ENCODE data around the gene ZMYND8. TPM values are rescaled to one million over a fixed set of nuclear protein-coding genes. Genes with fewer than 3 reads are reported as not detected.

Gene ZMYND8
- total and polyA plus RNA-seq, 2 of the 8 experiments (the other 6 are each of a cell fraction or from before 2014, with no cell fraction given), result 50.5 to 163 TPM

DNA sequence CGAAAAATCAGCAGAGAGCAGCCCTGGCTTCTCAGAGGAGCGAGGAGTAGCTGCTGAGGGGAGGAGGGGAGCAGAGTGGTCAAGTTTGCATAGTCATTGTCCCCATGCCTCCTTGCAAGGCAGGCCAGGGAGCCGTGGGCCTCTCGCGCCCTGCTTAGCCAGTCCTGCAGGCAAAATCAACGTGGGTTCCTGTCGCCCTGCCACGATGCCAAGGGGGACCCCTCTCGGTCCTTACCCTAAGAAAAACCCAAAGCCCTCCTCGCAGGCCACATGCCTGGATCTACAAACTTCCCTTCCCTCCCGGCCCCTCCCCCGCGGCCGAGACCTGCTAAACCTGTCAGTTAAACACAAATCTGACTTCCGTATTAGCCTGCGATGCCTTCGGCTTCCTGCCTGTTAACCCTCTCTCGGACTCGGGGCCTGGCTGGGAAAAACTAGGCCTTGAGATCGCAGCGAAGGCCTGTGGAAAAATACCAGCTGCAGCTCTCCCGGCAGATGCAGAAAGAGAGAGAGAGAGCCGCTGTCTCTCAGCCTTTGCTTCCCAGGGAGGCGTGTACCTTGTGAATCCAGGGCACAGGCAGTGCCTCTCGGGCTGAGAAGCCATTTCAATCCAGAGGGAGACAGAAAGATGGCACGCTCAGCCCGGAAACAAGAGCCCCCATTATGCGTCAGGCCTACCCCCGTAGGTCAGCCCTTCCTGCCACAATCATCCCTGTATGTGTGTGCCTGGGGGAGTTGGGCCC, 968 bp upstream of the ZMYND8 start (continued):
- TF ChIP-seq POU5F1 (IDR thresholded peaks at IDR 0.05; ENCODE audit: low read depth, low read length) (no peak), EP300 (IDR thresholded peaks at IDR 0.05; ENCODE audit: borderline replicate concordance in 1 of 2, low read depth in 2 of 2, low read length in 2 of 2) (no peak; a peak in 1 of 3 replicates), CBX8 (IDR thresholded peaks at IDR 0.05; ENCODE audit: borderline replicate concordance, low read depth, low read length) (no peak), KDM5A (IDR thresholded peaks at IDR 0.05; ENCODE audit: low read length) (no peak), HDAC6 (IDR thresholded peaks at IDR 0.05; ENCODE audit: low read depth, low read length) (no peak), BRCA1 (IDR thresholded peaks at IDR 0.05; ENCODE audit: low read depth, low read length) (no peak), GTF2F1 (IDR thresholded peaks at IDR 0.05; ENCODE audit: borderline replicate concordance, low read depth, low read length) (no peak), TCF12 (IDR thresholded peaks at IDR 0.05; ENCODE audit: low read depth, low read length) (no peak), JUN (IDR thresholded peaks at IDR 0.05; ENCODE audit: low read depth, low read length) (no peak), CTBP2 (IDR thresholded peaks at IDR 0.05; ENCODE audit: borderline replicate concordance, insufficient read depth, insufficient read length, low read length) (no peak), RXRA (IDR thresholded peaks at IDR 0.05; ENCODE audit: insufficient read depth, low read depth, low read length) (no peak), GABPA (IDR thresholded peaks at IDR 0.05; ENCODE audit: borderline replicate concordance, insufficient read depth, low read length) (no peak), NANOG (IDR thresholded peaks at IDR 0.05; ENCODE audit: insufficient read depth, low read depth, low read length, poor library complexity, severe bottlenecking) (no peak), CBX5 (IDR thresholded peaks at IDR 0.05; ENCODE audit: low read depth, low read length) (no peak), TBP (IDR thresholded peaks at IDR 0.05; ENCODE audit: low read depth, low read length) (peak; percentile 61), TAF1 (IDR thresholded peaks at IDR 0.05; ENCODE audit: low read depth, low read length) (peak; percentile 43; the same call in 1 of the 2 replicates), SUZ12 (IDR thresholded peaks at IDR 0.05; ENCODE audit: low read length) (no peak), SIX5 (IDR thresholded peaks at IDR 0.05; ENCODE audit: low read depth, low read length) (no peak), ZNF274 (IDR thresholded peaks at IDR 0.05; ENCODE audit: borderline replicate concordance, extremely low read depth, low read length) (no peak), BCL11A (IDR thresholded peaks at IDR 0.05; ENCODE audit: low read depth in 2 of 2, low read length in 2 of 2) (no peak), PHF8 (conservative IDR thresholded peaks at IDR 0.05; ENCODE audit: low read depth, low read length) (no peak), BACH1 (IDR thresholded peaks at IDR 0.05; ENCODE audit: low read length) (no peak), SP4 (IDR thresholded peaks at IDR 0.05; ENCODE audit: low read length) (no peak), MAFK (IDR thresholded peaks at IDR 0.05; ENCODE audit: low read depth, low read length) (peak; percentile 60; the same call in 1 of the 2 replicates)
- TF ChIP-seq, protein P1, sequence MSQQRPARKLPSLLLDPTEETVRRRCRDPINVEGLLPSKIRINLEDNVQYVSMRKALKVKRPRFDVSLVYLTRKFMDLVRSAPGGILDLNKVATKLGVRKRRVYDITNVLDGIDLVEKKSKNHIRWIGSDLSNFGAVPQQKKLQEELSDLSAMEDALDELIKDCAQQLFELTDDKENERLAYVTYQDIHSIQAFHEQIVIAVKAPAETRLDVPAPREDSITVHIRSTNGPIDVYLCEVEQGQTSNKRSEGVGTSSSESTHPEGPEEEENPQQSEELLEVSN (IDR thresholded peaks at IDR 0.05), result peak; percentile 54; the same call in 1 of the 2 replicates

All from H1 (cell line).